ENCODE results near the gene ADCY1.

Gene ADCY1

DNA sequence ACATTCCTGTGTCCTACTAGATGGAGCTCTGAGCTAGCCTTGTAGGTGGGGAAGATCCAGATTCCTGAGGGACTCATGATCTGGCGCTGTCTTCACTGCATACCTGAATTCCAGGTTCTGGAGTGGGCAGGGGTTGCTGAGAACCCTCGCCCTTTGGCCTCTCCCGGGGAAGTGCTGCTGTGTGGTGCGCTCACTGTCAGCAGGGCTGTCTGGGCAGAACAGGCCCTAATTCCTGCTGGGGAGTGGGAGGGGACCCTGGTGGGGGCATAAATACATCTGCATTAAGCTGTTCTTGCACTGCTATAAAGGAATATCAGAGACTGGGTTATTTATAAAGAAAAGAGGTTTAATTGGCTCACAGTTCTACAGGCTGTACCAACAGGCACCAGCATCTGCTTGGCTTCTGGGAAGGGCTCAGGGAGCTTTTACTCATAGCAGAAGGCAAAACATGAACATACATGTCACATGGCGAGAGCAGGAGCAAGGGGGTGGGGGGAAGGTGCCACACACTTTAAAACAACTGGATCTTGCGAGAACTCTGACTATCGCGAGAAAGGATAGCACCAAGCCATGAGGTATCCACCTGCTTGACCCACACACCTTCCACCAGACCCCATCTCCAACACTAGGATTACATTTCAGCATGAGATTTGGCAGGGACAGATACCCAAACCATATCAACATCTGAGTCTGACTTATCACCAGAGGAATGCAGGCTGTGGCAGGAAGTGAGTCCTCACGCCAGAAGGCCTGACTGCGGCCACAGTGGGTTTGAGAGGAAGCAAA is 115.0 kb downstream of the ADCY1 start:
- TF ChIP-seq, protein P1, sequence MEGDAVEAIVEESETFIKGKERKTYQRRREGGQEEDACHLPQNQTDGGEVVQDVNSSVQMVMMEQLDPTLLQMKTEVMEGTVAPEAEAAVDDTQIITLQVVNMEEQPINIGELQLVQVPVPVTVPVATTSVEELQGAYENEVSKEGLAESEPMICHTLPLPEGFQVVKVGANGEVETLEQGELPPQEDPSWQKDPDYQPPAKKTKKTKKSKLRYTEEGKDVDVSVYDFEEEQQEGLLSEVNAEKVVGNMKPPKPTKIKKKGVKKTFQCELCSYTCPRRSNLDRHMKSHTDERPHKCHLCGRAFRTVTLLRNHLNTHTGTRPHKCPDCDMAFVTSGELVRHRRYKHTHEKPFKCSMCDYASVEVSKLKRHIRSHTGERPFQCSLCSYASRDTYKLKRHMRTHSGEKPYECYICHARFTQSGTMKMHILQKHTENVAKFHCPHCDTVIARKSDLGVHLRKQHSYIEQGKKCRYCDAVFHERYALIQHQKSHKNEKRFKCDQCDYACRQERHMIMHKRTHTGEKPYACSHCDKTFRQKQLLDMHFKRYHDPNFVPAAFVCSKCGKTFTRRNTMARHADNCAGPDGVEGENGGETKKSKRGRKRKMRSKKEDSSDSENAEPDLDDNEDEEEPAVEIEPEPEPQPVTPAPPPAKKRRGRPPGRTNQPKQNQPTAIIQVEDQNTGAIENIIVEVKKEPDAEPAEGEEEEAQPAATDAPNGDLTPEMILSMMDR (conservative IDR thresholded peaks at IDR 0.05) = no peak
- H3K27ac ChIP-seq = peak overlapping the region; percentile 100

GRCh38 chr7:45689797-45690761 is 115.9 kb downstream of the ADCY1 start:
- TF ChIP-seq, protein P1 (conservative IDR thresholded peaks at IDR 0.05) = no peak
- peak overlapping the region; percentile 100 for H3K27ac ChIP-seq

- peak overlapping the region; percentile 100 for H3K27ac ChIP-seq
- TF ChIP-seq, protein P1 (conservative IDR thresholded peaks at IDR 0.05) = no peak
Measured at GRCh38 chr7:45690762-45691150, 116.6 kb downstream of the ADCY1 start.

DNA sequence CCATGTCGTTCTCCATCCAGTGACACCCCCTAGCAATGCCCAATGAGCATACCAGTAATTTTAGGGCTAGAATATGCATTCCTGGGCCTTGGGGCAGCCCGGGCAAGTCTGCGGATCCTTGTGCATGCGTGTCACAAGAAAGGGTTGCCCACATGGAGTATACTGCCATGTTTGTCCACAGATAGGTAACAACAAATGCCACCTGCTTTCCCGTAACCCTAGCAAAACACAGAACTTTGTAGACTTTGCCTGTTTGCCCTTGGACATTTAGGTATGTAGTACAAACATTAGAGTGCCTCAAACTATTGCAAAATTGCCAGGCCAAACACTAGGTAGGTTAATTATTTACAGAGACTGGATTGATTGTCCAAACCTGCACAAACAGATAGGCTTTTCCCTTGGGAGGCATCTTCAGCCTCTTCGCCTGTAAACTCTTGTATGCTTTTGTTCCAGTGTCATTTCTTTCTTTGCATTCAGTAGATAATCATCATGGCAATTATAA is 117.0 kb downstream of the ADCY1 start:
- H3K27ac ChIP-seq = peak overlapping the region; percentile 100
- TF ChIP-seq, protein P1 (conservative IDR thresholded peaks at IDR 0.05) = no peak

DNA sequence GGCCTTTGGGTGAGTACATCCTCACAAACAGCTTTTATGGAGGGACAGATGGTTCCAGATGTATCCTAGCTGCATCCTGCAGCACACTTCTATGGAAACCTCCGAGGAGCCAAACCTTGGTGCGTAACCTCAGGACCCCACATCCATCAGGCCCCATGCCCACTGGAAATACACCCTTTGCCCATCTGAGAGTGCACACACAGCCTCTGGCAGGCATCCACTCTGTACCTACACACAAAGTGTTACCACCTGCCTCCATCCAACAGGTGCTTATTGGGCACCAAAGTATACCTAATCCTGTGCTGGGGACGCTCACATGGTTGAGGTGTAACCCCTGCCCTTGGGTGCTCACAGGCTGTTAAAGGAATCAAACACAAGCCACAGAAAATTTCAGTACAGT is 117.9 kb downstream of the ADCY1 start:
- TF ChIP-seq, protein P1 (conservative IDR thresholded peaks at IDR 0.05) = no peak
- peak overlapping the region; percentile 100 for H3K27ac ChIP-seq

DNA sequence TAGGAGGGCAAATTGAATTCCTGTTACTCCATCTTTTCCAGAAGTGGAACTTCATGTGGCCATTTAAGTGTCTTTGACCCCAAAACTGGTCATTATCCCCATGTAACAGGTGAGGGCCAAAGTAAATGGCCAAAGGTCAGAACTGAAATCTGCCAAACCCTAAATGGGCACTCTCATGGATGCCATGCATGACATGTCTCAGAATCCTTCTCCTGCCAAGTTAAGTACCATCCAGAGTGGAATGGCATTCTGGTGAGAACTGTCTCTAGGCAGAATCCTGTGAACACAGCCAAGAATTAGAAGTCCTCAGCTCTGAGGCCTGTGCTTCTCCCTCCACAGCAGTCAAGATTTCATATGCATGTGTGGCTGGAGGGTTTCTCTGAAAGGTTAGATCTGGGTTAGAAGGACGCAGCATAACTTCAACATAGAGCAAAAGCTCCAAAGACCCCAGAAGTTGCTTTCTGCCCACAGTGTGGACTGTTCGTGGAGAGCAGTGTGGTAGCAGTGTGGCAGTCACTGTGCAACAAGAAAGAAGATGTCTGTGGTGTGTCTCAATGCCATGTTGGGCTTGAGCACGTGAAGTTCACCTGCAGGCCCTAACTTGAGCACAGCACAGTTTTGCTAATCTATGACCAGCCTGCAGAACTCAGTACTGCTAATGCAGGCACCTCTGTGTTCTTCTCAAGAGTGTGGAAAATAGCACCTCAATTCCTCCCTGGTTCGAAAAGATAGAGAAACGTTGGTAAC is 121.3 kb downstream of the ADCY1 start:
- H3K27ac ChIP-seq = peak overlapping the region; percentile 0; the same call in 1 of the 2 replicates
- TF ChIP-seq, protein P1 (conservative IDR thresholded peaks at IDR 0.05) = no peak

Measured in VCaP (cell line).